Activated naive CD4-positive, alpha-beta T cell treated with anti-CD3 and anti-CD28 coated beads for 36 hours (primary cell): ENCODE data around the gene MKRN1. TPM values are rescaled to one million over a fixed set of nuclear protein-coding genes. Genes with fewer than 3 reads are reported as not detected.
"Not testable (repeated sequence)": the region's sequence is repeated elsewhere in the genome, so short reads cannot be mapped to it uniquely, and the experiment has no call there.

Experiments used
- CTCF ChIA-PET: fragments of 350-600 bp; sonication (Branson Sonifier 250); formaldehyde crosslinking; loops from one replicate; lab custom pipeline; 2021; ENCODE audit warnings: antibody characterized with exemption; lab: Charles Lee
- DNase-seq: peaks from one replicate; pipeline ENCODE4 v3.0.0-alpha.2; 2020
- H3K27ac Mint-ChIP-seq: one replicate; pipeline ENCODE4 v1.8.0; 2021; ENCODE audit warnings: mild to moderate bottlenecking, mixed read lengths
- H3K27me3 Mint-ChIP-seq: one replicate; pipeline ENCODE4 v1.8.0; 2021; ENCODE audit warnings: low read depth, mixed read lengths
- H3K36me3 Mint-ChIP-seq: one replicate; pipeline ENCODE4 v1.8.0; 2021; ENCODE audit warnings: low read depth, mixed read lengths
- H3K4me1 Mint-ChIP-seq: one replicate; pipeline ENCODE4 v1.8.0; 2021; ENCODE audit warnings: low read depth, mixed read lengths
- H3K4me3 Mint-ChIP-seq: one replicate; pipeline ENCODE4 v1.8.0; 2021; ENCODE audit warnings: mild to moderate bottlenecking, moderate library complexity, mixed read lengths
- H3K9me3 Mint-ChIP-seq: one replicate; pipeline ENCODE4 v1.8.0; 2021; ENCODE audit warnings: mixed read lengths
- intact Hi-C: fragments of 100-400 bp; cut with micrococcal nuclease; formaldehyde crosslinking; loops from one replicate; pipeline ENCODE4 v1.15.1; 2023
- total RNA-seq, 2 experiments: library from RNA; stranded (reverse); gene quantifications; one replicate each; pipeline ENCODE4 v1.2.3, GENCODE V29; 2021

MKRN1 gene
- total RNA-seq: 10 to 100 TPM; 77.6 to 78.6 TPM

GRCh38 chr7:140479062-140479738 lies at the start of gene MKRN1:
MKRN1 (minus strand) TSS chr7:140479505; CDS start chr7:140479344, 161 bp downstream.
- Mint-ChIP-seq H3K27ac (peak within 1 kb of the TSS; percentile 91), H3K4me3 (peak within 1 kb of the TSS; percentile 95), H3K9me3 (no peaks in the 10 kb centered on the region), H3K4me1 (peaks cover 29% of the 10 kb centered on the region), H3K36me3 (peaks cover 2% of the 10 kb centered on the region), H3K27me3 (no peaks in the 10 kb centered on the region)
- CTCF ChIA-PET: no interaction called here
- peak; percentile 94 for DNase-seq
- intact Hi-C loops: loop anchor here (1.0 to 5.0 kb wide), 9 partner anchors 81 to 1382 kb away; partner anchors contain the start of genes MRPS33, NDUFB2 and SLC37A3

GRCh38 chr7:140526787-140527664 lies 47.7 kb upstream of the MKRN1 start:
- H3K27ac Mint-ChIP-seq: no peak overlapping the region
- intact Hi-C loops: no loop called here
- H3K4me3 Mint-ChIP-seq: no peak overlapping the region
- CTCF ChIA-PET: no interaction called here
- H3K9me3 Mint-ChIP-seq: no peaks in the 10 kb centered on the region
- DNase-seq: no peak
- peaks cover 3% of the 10 kb centered on the region for H3K4me1 Mint-ChIP-seq
- no peaks in the 10 kb centered on the region for H3K27me3 Mint-ChIP-seq
- no peaks in the 10 kb centered on the region for H3K36me3 Mint-ChIP-seq

- intact Hi-C loops: no loop called here
- Mint-ChIP-seq H3K4me3 (no peak overlapping the region), H3K9me3 (no peaks in the 10 kb centered on the region), H3K27me3 (no peaks in the 10 kb centered on the region), H3K36me3 (no peaks in the 10 kb centered on the region), H3K27ac (no peak overlapping the region), H3K4me1 (peaks cover 3% of the 10 kb centered on the region)
- no peak for DNase-seq
- CTCF ChIA-PET: interaction anchor here (1.1 kb wide), 1 partner anchor 9 kb away, joined by 3 read pairs; no protein-coding TSS in a partner anchor
These were observed 46.9 kb upstream of the MKRN1 start for GRCh38 chr7:140526214-140526613.

- CTCF ChIA-PET: interaction anchor here (0.7 to 1.1 kb wide), 2 partner anchors 8 to 403 kb away, joined by 3 read pairs; no protein-coding TSS in a partner anchor
- intact Hi-C loops: no loop called here
- Mint-ChIP-seq H3K4me3 (no peak overlapping the region), H3K4me1 (peaks cover 3% of the 10 kb centered on the region), H3K27ac (no peak overlapping the region), H3K36me3 (no peaks in the 10 kb centered on the region), H3K27me3 (no peaks in the 10 kb centered on the region), H3K9me3 (no peaks in the 10 kb centered on the region)
- DNase-seq: peak; percentile 7
These were observed 46.4 kb upstream of the MKRN1 start for GRCh38 chr7:140525743-140526142.

GRCh38 chr7:140521421-140521820 lies 42.1 kb upstream of the MKRN1 start:
- no peaks in the 10 kb centered on the region for H3K36me3 Mint-ChIP-seq
- H3K27me3 Mint-ChIP-seq: no peaks in the 10 kb centered on the region
- no peak overlapping the region for H3K4me3 Mint-ChIP-seq
- H3K4me1 Mint-ChIP-seq: peaks cover 8% of the 10 kb centered on the region
- H3K9me3 Mint-ChIP-seq: no peaks in the 10 kb centered on the region
- CTCF ChIA-PET: interaction anchor here (0.6 to 0.9 kb wide), 2 partner anchors 132 to 490 kb away, joined by 3 read pairs; no protein-coding TSS in a partner anchor
- no peak overlapping the region for H3K27ac Mint-ChIP-seq
- DNase-seq: no peak
- intact Hi-C loops: no loop called here

- no peaks in the 10 kb centered on the region for H3K9me3 Mint-ChIP-seq
- H3K36me3 Mint-ChIP-seq: no peaks in the 10 kb centered on the region
- no peak overlapping the region for H3K27ac Mint-ChIP-seq
- CTCF ChIA-PET: interaction anchor here (0.6 to 2.3 kb wide), 3 partner anchors 9 to 241 kb away, joined by 5 to 10 read pairs (median 5); no protein-coding TSS in a partner anchor
- peaks cover 5% of the 10 kb centered on the region for H3K4me1 Mint-ChIP-seq
- no peak overlapping the region for H3K4me3 Mint-ChIP-seq
- no peak for DNase-seq
- no peaks in the 10 kb centered on the region for H3K27me3 Mint-ChIP-seq
- intact Hi-C loops: loop anchor here (2.0 kb wide), 1 partner anchor 464 kb away; no protein-coding TSS in a partner anchor
These were observed 39.7 kb upstream of the MKRN1 start for GRCh38 chr7:140519007-140519399.

GRCh38 chr7:140518370-140519006 lies 39.2 kb upstream of the MKRN1 start:
- peaks cover 5% of the 10 kb centered on the region for H3K4me1 Mint-ChIP-seq
- no peak for DNase-seq
- no peaks in the 10 kb centered on the region for H3K27me3 Mint-ChIP-seq
- H3K4me3 Mint-ChIP-seq: no peak overlapping the region
- no peak overlapping the region for H3K27ac Mint-ChIP-seq
- no peaks in the 10 kb centered on the region for H3K36me3 Mint-ChIP-seq
- CTCF ChIA-PET: interaction anchor here (0.6 to 2.8 kb wide), 13 partner anchors 10 to 948 kb away, joined by 3 to 30 read pairs (median 4); no protein-coding TSS in a partner anchor
- no peaks in the 10 kb centered on the region for H3K9me3 Mint-ChIP-seq
- intact Hi-C loops: loop anchor here (1.0 to 2.0 kb wide), 4 partner anchors 135 to 1015 kb away; no protein-coding TSS in a partner anchor

GRCh38 chr7:140517546-140518369 lies 38.5 kb upstream of the MKRN1 start:
- H3K4me3 Mint-ChIP-seq: no peak overlapping the region
- no peak overlapping the region for H3K27ac Mint-ChIP-seq
- intact Hi-C loops: loop anchor here (1.0 to 2.0 kb wide), 4 partner anchors 136 to 1016 kb away; no protein-coding TSS in a partner anchor
- H3K4me1 Mint-ChIP-seq: peaks cover 5% of the 10 kb centered on the region
- H3K36me3 Mint-ChIP-seq: no peaks in the 10 kb centered on the region
- peak; percentile 86 for DNase-seq
- no peaks in the 10 kb centered on the region for H3K9me3 Mint-ChIP-seq
- CTCF ChIA-PET: interaction anchor here (0.7 to 2.8 kb wide), 14 partner anchors 8 to 947 kb away, joined by 3 to 30 read pairs (median 4); no protein-coding TSS in a partner anchor
- no peaks in the 10 kb centered on the region for H3K27me3 Mint-ChIP-seq

GRCh38 chr7:140512317-140513000 lies 33.2 kb upstream of the MKRN1 start:
- intact Hi-C loops: no loop called here
- H3K4me1 Mint-ChIP-seq: no peaks in the 10 kb centered on the region
- CTCF ChIA-PET: no interaction called here
- no peak for DNase-seq
- H3K4me3 Mint-ChIP-seq: no peak overlapping the region
- H3K36me3 Mint-ChIP-seq: no peaks in the 10 kb centered on the region
- H3K27me3 Mint-ChIP-seq: no peaks in the 10 kb centered on the region
- H3K9me3 Mint-ChIP-seq: no peaks in the 10 kb centered on the region
- H3K27ac Mint-ChIP-seq: no peak overlapping the region

GRCh38 chr7:140509789-140510188 lies 30.5 kb upstream of the MKRN1 start:
- CTCF ChIA-PET: interaction anchor here (0.6 kb wide), 1 partner anchor 137 kb away, joined by 3 read pairs; no protein-coding TSS in a partner anchor
- DNase-seq: no peak
- H3K36me3 Mint-ChIP-seq: no peaks in the 10 kb centered on the region
- no peaks in the 10 kb centered on the region for H3K4me1 Mint-ChIP-seq
- no peaks in the 10 kb centered on the region for H3K27me3 Mint-ChIP-seq
- no peaks in the 10 kb centered on the region for H3K9me3 Mint-ChIP-seq
- intact Hi-C loops: no loop called here
- no peak overlapping the region for H3K4me3 Mint-ChIP-seq
- H3K27ac Mint-ChIP-seq: no peak overlapping the region

GRCh38 chr7:140507556-140507955 lies 28.3 kb upstream of the MKRN1 start:
- H3K4me3 Mint-ChIP-seq, H3K9me3 Mint-ChIP-seq, DNase-seq, H3K27me3 Mint-ChIP-seq, intact Hi-C loops, H3K36me3 Mint-ChIP-seq, H3K27ac Mint-ChIP-seq, CTCF ChIA-PET, H3K4me1 Mint-ChIP-seq: not testable (repeated sequence)
